HCT116 (cell line): ENCODE data around the gene CCL8. TPM values are rescaled to one million over a fixed set of nuclear protein-coding genes. Genes with fewer than 3 reads are reported as not detected.

Source experiments
- ATAC-seq: fragments of 200-7000 bp; cut with Tn5 transposase; 2 replicates; pipeline ENCODE4 v1.9.1; 2020; ENCODE audit warnings: mild to moderate bottlenecking, moderate library complexity
- BruUV-seq: library from RNA; stranded (reverse); fragments of 400-500 nt; replicated peaks from 2 replicates; lab custom pipeline; 2021; lab: Mats Ljungman, UMichigan
- CTCF ChIA-PET: fragments of 300-600 bp; sonication (Branson Sonifier 250); formaldehyde crosslinking; loops from one replicate; lab custom pipeline; 2021; ENCODE audit warnings: antibody characterized with exemption; lab: Charles Lee
- POLR2A ChIA-PET: fragments of 300-600, 350-600 bp; sonication (Branson Sonifier 250); formaldehyde crosslinking; loops from one replicate; lab custom pipeline; 2021; ENCODE audit warnings: antibody characterized with exemption; lab: Charles Lee
- RAD21 ChIA-PET, 2 experiments: fragments of 300-600 bp; sonication (Branson Sonifier 250); formaldehyde crosslinking; loops; one replicate each; lab custom pipeline; 2023; ENCODE audit warnings: low total read pairs in 2 of 2; ENCODE audit not compliant: uncharacterized antibody in 2 of 2, unreplicated experiment in 2 of 2, low non-redundant PET in 1 of 2; lab: Charles Lee
- DNase-seq: peaks from one replicate; pipeline ENCODE4 v3.0.0-alpha.2; 2010; ENCODE audit warnings: low read depth, low spot score
- H2AFZ ChIP-seq: fragments of 200-600 bp; shearing (Covaris generic), sonication (generic); 2 replicates; pipeline ENCODE4 v1.6.1; 2017; ENCODE audit warnings: low read depth, mixed run types, mixed read lengths, antibody characterized with exemption, low read length; ENCODE audit not compliant: poor library complexity, severe bottlenecking
- H3K27ac ChIP-seq: 2 replicates; pipeline ENCODE4 v1.5.1; 2012; ENCODE audit warnings: low read depth, low read length
- H3K27me3 ChIP-seq: fragments of 200-600 bp; sonication (generic); 2 replicates; pipeline ENCODE4 v1.6.1; 2016; ENCODE audit warnings: mixed run types, low read length, mixed read lengths; ENCODE audit not compliant: insufficient read depth
- H3K36me3 ChIP-seq, 2 experiments: fragments of 200-500 bp in 1 of 2; fragments of 200-600 bp in 1 of 2; sonication (Bioruptor generic) in 1 of 2; sonication (generic) in 1 of 2; 2 replicates each; pipeline versions ENCODE4 v1.5.1 to v1.6.1; 2014 to 2016; ENCODE audit warnings: low read length in 2 of 2, inconsistent platforms in 1 of 2, mixed read lengths in 1 of 2, mixed run types in 1 of 2; ENCODE audit not compliant: insufficient read depth in 2 of 2, control insufficient read depth in 1 of 2
- H3K4me1 ChIP-seq, 2 experiments: fragments of 200-600 bp in 1 of 2; sonication (generic) in 1 of 2; 2 replicates each; pipeline versions ENCODE4 v1.5.1 to v1.6.1; 2012 to 2017; ENCODE audit warnings: low read length in 2 of 2, inconsistent platforms in 1 of 2, mild to moderate bottlenecking in 1 of 2, mixed read lengths in 1 of 2, mixed run types in 1 of 2, moderate library complexity in 1 of 2; ENCODE audit not compliant: insufficient read depth in 2 of 2, control insufficient read depth in 1 of 2
- H3K4me2 ChIP-seq: fragments of 200-600 bp; sonication (generic); 2 replicates; pipeline ENCODE4 v1.6.1; 2017; ENCODE audit warnings: mixed run types, low read length, mixed read lengths
- H3K4me3 ChIP-seq, 2 experiments: fragments of 200-600 bp in 1 of 2; sonication (generic) in 1 of 2; replicated peaks in 1 of 2; 2 replicates each; pipeline ENCODE4 v1.5.1; 2011 to 2016; ENCODE audit warnings: low read length in 2 of 2, control low read depth in 1 of 2, low read depth in 1 of 2, mild to moderate bottlenecking in 1 of 2, mixed read lengths in 1 of 2, mixed run types in 1 of 2
- H3K79me2 ChIP-seq: fragments of 200-600 bp; sonication (generic); 2 replicates; pipeline ENCODE4 v1.6.1; 2017; ENCODE audit warnings: mild to moderate bottlenecking, mixed run types, low read length, moderate library complexity, mixed read lengths; ENCODE audit not compliant: insufficient read depth
- H3K9ac ChIP-seq: fragments of 200-600 bp; sonication (generic); 2 replicates; pipeline ENCODE4 v1.6.1; 2016; ENCODE audit warnings: low read length, mixed read lengths
- H3K9me2 ChIP-seq: fragments of 200-600 bp; sonication (generic), shearing (Covaris generic); 2 replicates; pipeline ENCODE4 v1.6.1; 2017; ENCODE audit warnings: mixed run types, mild to moderate bottlenecking, moderate library complexity; ENCODE audit not compliant: insufficient read depth
- H3K9me3 ChIP-seq, 2 experiments: fragments of 200-500 bp in 1 of 2; fragments of 200-600 bp in 1 of 2; sonication (Bioruptor generic) in 1 of 2; sonication (generic) in 1 of 2; 2 replicates each; pipeline ENCODE4 v1.6.1; 2014 to 2017; ENCODE audit warnings: low read length in 2 of 2, mixed read lengths in 2 of 2, inconsistent platforms in 1 of 2, low read depth in 1 of 2, mild to moderate bottlenecking in 1 of 2, mixed run types in 1 of 2, moderate library complexity in 1 of 2; ENCODE audit not compliant: control insufficient read depth in 1 of 2, insufficient read depth in 1 of 2
- H4K20me1 ChIP-seq: fragments of 200-600 bp; sonication (generic), shearing (Covaris generic); 2 replicates; pipeline ENCODE4 v1.6.1; 2017; ENCODE audit warnings: mixed run types, mild to moderate bottlenecking, moderate library complexity; ENCODE audit not compliant: insufficient read depth
- ATF3 ChIP-seq: IDR thresholded peaks from 2 replicates; pipeline ENCODE4 v1.6.1; 2012
- CBX3 ChIP-seq: IDR thresholded peaks from 2 replicates; pipeline ENCODE4 v1.6.1; 2012; ENCODE audit warnings: low read depth
- CEBPB ChIP-seq: IDR thresholded peaks from 2 replicates; pipeline ENCODE4 v1.6.1; 2012; ENCODE audit warnings: low read depth
- CTCF ChIP-seq, 3 experiments: fragments of 200-600 bp in 1 of 3; sonication (generic) in 1 of 3; IDR thresholded peaks in 2 of 3; conservative IDR thresholded peaks in 1 of 3; 2 replicates each; pipeline ENCODE4 v1.5.1; 2012 to 2017; ENCODE audit warnings: low read depth in 2 of 3, low read length in 2 of 3, antibody characterized with exemption in 1 of 3, borderline replicate concordance in 1 of 3, control low read depth in 1 of 3, mild to moderate bottlenecking in 1 of 3, mixed read lengths in 1 of 3, mixed run types in 1 of 3, moderate library complexity in 1 of 3; ENCODE audit not compliant: insufficient read depth in 1 of 3
- EGR1 ChIP-seq: IDR thresholded peaks from 2 replicates; pipeline ENCODE4 v1.6.1; 2012; ENCODE audit warnings: low read depth
- EZH2 ChIP-seq: fragments of 200-600 bp; sonication (generic); IDR thresholded peaks from 2 replicates; pipeline ENCODE4 v1.6.1; 2017; ENCODE audit warnings: antibody characterized with exemption, mixed run types
- EZH2phosphoT487 ChIP-seq: fragments of 200-600 bp; IDR thresholded peaks from 2 replicates; pipeline ENCODE4 v1.6.1; 2018; ENCODE audit warnings: antibody characterized with exemption, borderline replicate concordance
- FOSL1 ChIP-seq: IDR thresholded peaks from 2 replicates; pipeline ENCODE4 v1.6.1; 2012; ENCODE audit warnings: low read depth
- JUND ChIP-seq: IDR thresholded peaks from 2 replicates; pipeline ENCODE4 v1.6.1; 2012
- MAX ChIP-seq: IDR thresholded peaks from 2 replicates; pipeline ENCODE4 v1.6.1; 2012
- POLR2A ChIP-seq: IDR thresholded peaks from 2 replicates; pipeline ENCODE4 v1.7.0; 2011; ENCODE audit warnings: borderline replicate concordance; ENCODE audit not compliant: insufficient read depth, insufficient read length; ENCODE audit errors: extremely low read depth
- POLR2AphosphoS5 ChIP-seq: IDR thresholded peaks from 2 replicates; pipeline ENCODE4 v1.6.1; 2011; ENCODE audit warnings: mild to moderate bottlenecking, low read depth, low read length, moderate library complexity
- REST ChIP-seq: IDR thresholded peaks from 2 replicates; pipeline ENCODE4 v1.6.1; 2012; ENCODE audit warnings: low read depth
- SIN3A ChIP-seq: IDR thresholded peaks from 2 replicates; pipeline ENCODE4 v1.6.1; 2012; ENCODE audit warnings: low read depth
- SP1 ChIP-seq: IDR thresholded peaks from 2 replicates; pipeline ENCODE4 v1.6.1; 2012; ENCODE audit warnings: low read depth
- ZFX ChIP-seq: fragments of 450-650 bp; IDR thresholded peaks from 2 replicates; pipeline ENCODE4 v1.6.1; 2017
- intact Hi-C: fragments of 100-400 bp; cut with micrococcal nuclease; formaldehyde crosslinking; loops from 2 replicates; pipeline ENCODE4 v1.10.0; 2022
- total RNA-seq: library from RNA; stranded (reverse); gene quantifications from one replicate; pipeline ENCODE4 v1.2.1, GENCODE V29; 2021; ENCODE audit not compliant: unreplicated experiment

Gene CCL8
- total RNA-seq, 1 experiment from 2014 or later: not detected

GRCh38 chr17:34341916-34342315, 22.7 kb downstream of the CCL8 start:
- POLR2A ChIA-PET: no interaction called here
- DNase-seq: no peak
- H3K4me1 ChIP-seq: no peaks in the 10 kb centered on the region
- H3K9me3 ChIP-seq: no peaks in the 10 kb centered on the region
- no peak overlapping the region for H3K4me2 ChIP-seq
- intact Hi-C loops: no loop called here
- no peaks in the 10 kb centered on the region for H3K36me3 ChIP-seq
- no peak overlapping the region for H2AFZ ChIP-seq
- no TSS peak for BruUV-seq
- no peaks in the 10 kb centered on the region; the same call in 1 of the 2 replicates for H4K20me1 ChIP-seq
- H3K27me3 ChIP-seq: 0 out of 2 replicates have a peak, but pooled peaks cover 6% of the 10 kb centered on the region
- H3K79me2 ChIP-seq: no peaks in the 10 kb centered on the region
- no peak for TF ChIP-seq CBX3
- TF ChIP-seq EGR1: no peak
- TF ChIP-seq SIN3A: no peak
- no peak for TF ChIP-seq POLR2AphosphoS5
- TF ChIP-seq, all 23 proteins: peak for 0
- H3K9me2 ChIP-seq: no peaks in the 10 kb centered on the region
- H3K27ac ChIP-seq: no peak overlapping the region
- H3K9ac ChIP-seq: no peak overlapping the region
- ChIA-PET RAD21 (no interaction called here), CTCF (no interaction called here)
- H3K4me3 ChIP-seq: no peak overlapping the region
- ATAC-seq: no peak

GRCh38 chr17:34347063-34347462, 27.8 kb downstream of the CCL8 start:
- no peak for ATAC-seq
- no peak for TF ChIP-seq POLR2AphosphoS5
- no peak for TF ChIP-seq REST
- no peak for TF ChIP-seq EZH2
- TF ChIP-seq POLR2A: no peak
- no peak for TF ChIP-seq CTCF (IDR thresholded peaks at IDR 0.05 in 2 of 3, conservative IDR thresholded peaks at IDR 0.05 in 1 of 3; ENCODE audit: borderline replicate concordance in 1 of 3, insufficient read depth in 1 of 3, low read depth in 2 of 3, low read length in 2 of 3)
- no peak for TF ChIP-seq MAX
- TF ChIP-seq ATF3: no peak
- no peak for TF ChIP-seq CBX3
- TF ChIP-seq JUND: no peak
- no peak for TF ChIP-seq EZH2phosphoT487
- TF ChIP-seq ZFX: no peak
- no peak for TF ChIP-seq SP1
- no peak for TF ChIP-seq FOSL1
- TF ChIP-seq CEBPB: no peak

More at GRCh38 chr17:34347063-34347462, 27.8 kb downstream of the CCL8 start:
- no TSS peak for BruUV-seq
- CTCF ChIA-PET: no interaction called here
- Histone ChIP-seq H4K20me1 (no peaks in the 10 kb centered on the region), H2AFZ (no peak overlapping the region), H3K4me2 (no peak overlapping the region), H3K4me3 (no peak overlapping the region), H3K9ac (no peak overlapping the region), H3K9me3 (no peaks in the 10 kb centered on the region), H3K4me1 (no peaks in the 10 kb centered on the region), H3K9me2 (no peaks in the 10 kb centered on the region), H3K36me3 (no peaks in the 10 kb centered on the region), H3K27me3 (no peaks in the 10 kb centered on the region; the same call in 1 of the 2 replicates), H3K27ac (no peak overlapping the region), H3K79me2 (no peaks in the 10 kb centered on the region)
- intact Hi-C loops: no loop called here
- RAD21 ChIA-PET: no interaction called here
- POLR2A ChIA-PET: no interaction called here
- DNase-seq: no peak
